HEK293 (cell line): Measurements from ENCODE around the gene AKAP1.

ENCODE experiments used
- CTCF ChIA-PET: fragments of 350-600 bp; formaldehyde crosslinking; extraction: SDS; loops from one replicate; lab custom pipeline; 2021; ENCODE audit warnings: antibody characterized with exemption; lab: Yijun Ruan, JAX
- POLR2A ChIA-PET: fragments of 300-600 bp; formaldehyde crosslinking; extraction: SDS; loops from one replicate; lab custom pipeline; 2020; ENCODE audit warnings: antibody characterized with exemption, inconsistent platforms; lab: Yijun Ruan, JAX
- H3K27ac ChIP-seq: fragments of 200-500 bp; sonication (Bioruptor generic); 2 replicates; pipeline ENCODE4 v1.5.1; 2014; ENCODE audit warnings: low read depth, low read length, control low read depth, inconsistent platforms; ENCODE audit errors: extremely low read depth
- H3K36me3 ChIP-seq, 2 experiments: fragments of 200-500 bp in 1 of 2; sonication (Bioruptor generic) in 1 of 2; 1 replicate in 1 of 2; 2 replicates in 1 of 2; pipeline ENCODE4 v1.5.1; 2014 to 2017; ENCODE audit warnings: inconsistent platforms in 2 of 2, low read length in 2 of 2; ENCODE audit not compliant: control insufficient read depth in 2 of 2, insufficient read depth in 1 of 2
- H3K4me1 ChIP-seq: fragments of 200-500 bp; sonication (Bioruptor generic); 2 replicates; pipeline ENCODE4 v1.5.1; 2014; ENCODE audit warnings: mild to moderate bottlenecking, low read length, inconsistent platforms; ENCODE audit not compliant: control insufficient read depth, insufficient read depth
- H3K4me3 ChIP-seq: 2 replicates; pipeline ENCODE4 v1.5.1; 2011; ENCODE audit warnings: low read depth, mild to moderate bottlenecking, control low read depth, low read length, moderate library complexity
- H3K9me3 ChIP-seq: fragments of 200-500 bp; sonication (Bioruptor generic); 2 replicates; pipeline ENCODE4 v1.5.1; 2014; ENCODE audit warnings: low read depth, low read length, inconsistent platforms; ENCODE audit not compliant: control insufficient read depth, insufficient read depth
- BCL11B ChIP-seq: fragments of 450-650 bp; formaldehyde crosslinking; IDR thresholded peaks from 2 replicates; pipeline ENCODE4 v1.5.1; 2016; ENCODE audit warnings: low read depth, missing biosample characterization, missing genetic modification characterization
- HOXD13 ChIP-seq: sonication (generic); formaldehyde crosslinking; IDR thresholded peaks from 2 replicates; pipeline ENCODE4 v1.8.0; 2022; ENCODE audit warnings: missing genetic modification reagents, borderline replicate concordance
- PRDM10 ChIP-seq: fragments of 450-650 bp; formaldehyde crosslinking; IDR thresholded peaks from 2 replicates; pipeline ENCODE4 v1.5.1; 2016; ENCODE audit warnings: missing biosample characterization, missing genetic modification characterization
- SETDB1 ChIP-seq: IDR thresholded peaks from one replicate; pipeline ENCODE4 v1.6.1; 2017; ENCODE audit warnings: mild to moderate bottlenecking, low read length, moderate library complexity, mixed read lengths; ENCODE audit not compliant: insufficient read length
- WT1 ChIP-seq: fragments of 450-650 bp; formaldehyde crosslinking; IDR thresholded peaks from 2 replicates; pipeline ENCODE4 v1.5.1; 2016; ENCODE audit warnings: missing biosample characterization, missing genetic modification characterization
- ZEB2 ChIP-seq: fragments of 450-650 bp; formaldehyde crosslinking; IDR thresholded peaks from 2 replicates; pipeline ENCODE4 v1.5.1; 2016; ENCODE audit warnings: missing biosample characterization, missing genetic modification characterization
- ZNF544 ChIP-seq: fragments of 450-650 bp; formaldehyde crosslinking; IDR thresholded peaks from 2 replicates; pipeline ENCODE4 v1.5.0; 2017; ENCODE audit warnings: missing biosample characterization, missing genetic modification characterization
- ZNF658 ChIP-seq: fragments of 450-650 bp; formaldehyde crosslinking; IDR thresholded peaks from 2 replicates; pipeline ENCODE4; 2016; ENCODE audit warnings: missing biosample characterization, missing genetic modification characterization
- TF ChIP-seq, protein P1 (sequence below): fragments of 450-650 bp; formaldehyde crosslinking; IDR thresholded peaks from 2 replicates; pipeline ENCODE4 v1.5.1; 2016; ENCODE audit warnings: missing biosample characterization, missing genetic modification characterization, low read depth
- TF ChIP-seq, protein P2 (sequence below): fragments of 450-650 bp; formaldehyde crosslinking; IDR thresholded peaks from 2 replicates; pipeline ENCODE4 v1.5.1; 2016; ENCODE audit warnings: missing biosample characterization, missing genetic modification characterization

AKAP1 gene

GRCh38 chr17:57104461-57105175 is 19.6 kb downstream of the AKAP1 start:
- H3K4me3 ChIP-seq: no peak overlapping the region
- CTCF ChIA-PET: interaction anchor here (0.7 kb wide), 2 partner anchors 26 to 682 kb away, joined by 3 read pairs; no protein-coding TSS in a partner anchor
- no peak overlapping the region for H3K27ac ChIP-seq
- no peaks in the 10 kb centered on the region for H3K9me3 ChIP-seq
- peaks cover 26% of the 10 kb centered on the region for H3K4me1 ChIP-seq
- TF ChIP-seq ZEB2 (tag by site-specific recombination): no peak
- TF ChIP-seq, protein P1, sequence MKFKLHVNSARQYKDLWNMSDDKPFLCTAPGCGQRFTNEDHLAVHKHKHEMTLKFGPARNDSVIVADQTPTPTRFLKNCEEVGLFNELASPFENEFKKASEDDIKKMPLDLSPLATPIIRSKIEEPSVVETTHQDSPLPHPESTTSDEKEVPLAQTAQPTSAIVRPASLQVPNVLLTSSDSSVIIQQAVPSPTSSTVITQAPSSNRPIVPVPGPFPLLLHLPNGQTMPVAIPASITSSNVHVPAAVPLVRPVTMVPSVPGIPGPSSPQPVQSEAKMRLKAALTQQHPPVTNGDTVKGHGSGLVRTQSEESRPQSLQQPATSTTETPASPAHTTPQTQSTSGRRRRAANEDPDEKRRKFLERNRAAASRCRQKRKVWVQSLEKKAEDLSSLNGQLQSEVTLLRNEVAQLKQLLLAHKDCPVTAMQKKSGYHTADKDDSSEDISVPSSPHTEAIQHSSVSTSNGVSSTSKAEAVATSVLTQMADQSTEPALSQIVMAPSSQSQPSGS (tag by site-specific recombination): no peak
- no peak for TF ChIP-seq BCL11B (tag by site-specific recombination)
- TF ChIP-seq ZNF544 (tag by site-specific recombination): no peak
- no peak for TF ChIP-seq PRDM10 (tag by site-specific recombination)
- TF ChIP-seq HOXD13 (CRISPR knock-in tag): no peak
- no peak for TF ChIP-seq ZNF658
- POLR2A ChIA-PET: interaction anchor here (1.7 kb wide), 1 partner anchor 19 kb away, joined by 4 read pairs; the partner anchor contains the start of gene AKAP1
- H3K36me3 ChIP-seq: peaks cover 0 to 14% of the 10 kb centered on the region in 2 experiments; a peak in 2 of 3 replicates

- CTCF ChIA-PET: interaction anchor here (0.6 to 2.3 kb wide), 5 partner anchors 9 to 728 kb away, joined by 3 to 9 read pairs (median 4); no protein-coding TSS in a partner anchor
- Histone ChIP-seq H3K4me3 (no peak overlapping the region), H3K36me3 (peaks cover 0 to 20% of the 10 kb centered on the region in 2 experiments; a peak in 2 of 3 replicates), H3K9me3 (no peaks in the 10 kb centered on the region), H3K4me1 (peaks cover 24% of the 10 kb centered on the region), H3K27ac (no peak overlapping the region)
- POLR2A ChIA-PET: interaction anchor here (1.7 kb wide), 1 partner anchor 20 kb away, joined by 6 read pairs; the partner anchor contains the start of gene AKAP1
- TF ChIP-seq PRDM10 (tag by site-specific recombination) (no peak), SETDB1 (no peak), WT1 (no peak)
- TF ChIP-seq, protein P2, sequence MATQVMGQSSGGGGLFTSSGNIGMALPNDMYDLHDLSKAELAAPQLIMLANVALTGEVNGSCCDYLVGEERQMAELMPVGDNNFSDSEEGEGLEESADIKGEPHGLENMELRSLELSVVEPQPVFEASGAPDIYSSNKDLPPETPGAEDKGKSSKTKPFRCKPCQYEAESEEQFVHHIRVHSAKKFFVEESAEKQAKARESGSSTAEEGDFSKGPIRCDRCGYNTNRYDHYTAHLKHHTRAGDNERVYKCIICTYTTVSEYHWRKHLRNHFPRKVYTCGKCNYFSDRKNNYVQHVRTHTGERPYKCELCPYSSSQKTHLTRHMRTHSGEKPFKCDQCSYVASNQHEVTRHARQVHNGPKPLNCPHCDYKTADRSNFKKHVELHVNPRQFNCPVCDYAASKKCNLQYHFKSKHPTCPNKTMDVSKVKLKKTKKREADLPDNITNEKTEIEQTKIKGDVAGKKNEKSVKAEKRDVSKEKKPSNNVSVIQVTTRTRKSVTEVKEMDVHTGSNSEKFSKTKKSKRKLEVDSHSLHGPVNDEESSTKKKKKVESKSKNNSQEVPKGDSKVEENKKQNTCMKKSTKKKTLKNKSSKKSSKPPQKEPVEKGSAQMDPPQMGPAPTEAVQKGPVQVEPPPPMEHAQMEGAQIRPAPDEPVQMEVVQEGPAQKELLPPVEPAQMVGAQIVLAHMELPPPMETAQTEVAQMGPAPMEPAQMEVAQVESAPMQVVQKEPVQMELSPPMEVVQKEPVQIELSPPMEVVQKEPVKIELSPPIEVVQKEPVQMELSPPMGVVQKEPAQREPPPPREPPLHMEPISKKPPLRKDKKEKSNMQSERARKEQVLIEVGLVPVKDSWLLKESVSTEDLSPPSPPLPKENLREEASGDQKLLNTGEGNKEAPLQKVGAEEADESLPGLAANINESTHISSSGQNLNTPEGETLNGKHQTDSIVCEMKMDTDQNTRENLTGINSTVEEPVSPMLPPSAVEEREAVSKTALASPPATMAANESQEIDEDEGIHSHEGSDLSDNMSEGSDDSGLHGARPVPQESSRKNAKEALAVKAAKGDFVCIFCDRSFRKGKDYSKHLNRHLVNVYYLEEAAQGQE (tag by site-specific recombination): no peak
Measured at GRCh38 chr17:57105591-57105990, 20.5 kb downstream of the AKAP1 start.
